HEK293 (cell line): ENCODE measurements around the gene FNDC5.
A peak's percentile ranks its signal among the peaks of the same experiment; 100 is the strongest.

Experiments
- KLF16 ChIP-seq: fragments of 450-650 bp; formaldehyde crosslinking; IDR thresholded peaks from 2 replicates; pipeline ENCODE4 v1.5.1; 2017; ENCODE audit warnings: missing biosample characterization, missing genetic modification characterization
- SP7 ChIP-seq: fragments of 450-650 bp; formaldehyde crosslinking; IDR thresholded peaks from 2 replicates; pipeline ENCODE4 v1.5.1; 2016; ENCODE audit warnings: missing biosample characterization, missing genetic modification characterization
- YY2 ChIP-seq: fragments of 450-650 bp; formaldehyde crosslinking; IDR thresholded peaks from 2 replicates; pipeline ENCODE4 v1.5.1; 2016; ENCODE audit warnings: missing biosample characterization, missing genetic modification characterization
- ZBTB21 ChIP-seq: fragments of 450-650 bp; formaldehyde crosslinking; IDR thresholded peaks from 2 replicates; pipeline ENCODE4 v1.5.1; 2017; ENCODE audit warnings: missing biosample characterization, missing genetic modification characterization
- ZNF121 ChIP-seq: fragments of 450-650 bp; formaldehyde crosslinking; IDR thresholded peaks from 2 replicates; pipeline ENCODE4 v1.5.1; 2016; ENCODE audit warnings: missing biosample characterization, missing genetic modification characterization
- ZNF214 ChIP-seq: fragments of 450-650 bp; formaldehyde crosslinking; IDR thresholded peaks from 2 replicates; pipeline ENCODE4 v1.5.1; 2017; ENCODE audit warnings: missing biosample characterization, mild to moderate bottlenecking, missing genetic modification characterization, borderline replicate concordance
- ZNF239 ChIP-seq: fragments of 450-650 bp; formaldehyde crosslinking; IDR thresholded peaks from 2 replicates; pipeline ENCODE4 v1.5.1; 2016; ENCODE audit warnings: missing biosample characterization, missing genetic modification characterization
- ZNF350 ChIP-seq: fragments of 450-650 bp; formaldehyde crosslinking; IDR thresholded peaks from 2 replicates; pipeline ENCODE4 v1.5.0; 2017; ENCODE audit warnings: missing biosample characterization, mild to moderate bottlenecking, missing genetic modification characterization
- ZNF558 ChIP-seq: fragments of 450-650 bp; formaldehyde crosslinking; IDR thresholded peaks from 2 replicates; pipeline ENCODE4 v1.5.1; 2016; ENCODE audit warnings: missing biosample characterization, missing genetic modification characterization
- ZNF664 ChIP-seq: fragments of 450-650 bp; formaldehyde crosslinking; IDR thresholded peaks from 2 replicates; pipeline ENCODE4 v1.5.1; 2016; ENCODE audit warnings: missing biosample characterization, missing genetic modification characterization
- ZNF843 ChIP-seq: fragments of 450-650 bp; formaldehyde crosslinking; IDR thresholded peaks from 2 replicates; pipeline ENCODE4 v1.5.1; 2016; ENCODE audit warnings: missing biosample characterization, missing genetic modification characterization
- TF ChIP-seq, protein P1 (sequence below): fragments of 450-650 bp; formaldehyde crosslinking; IDR thresholded peaks from 2 replicates; pipeline ENCODE4 v1.5.1; 2016; ENCODE audit warnings: missing biosample characterization, missing genetic modification characterization
- TF ChIP-seq, protein P2 (sequence below): fragments of 450-650 bp; formaldehyde crosslinking; IDR thresholded peaks from 2 replicates; pipeline ENCODE4 v1.5.1; 2016; ENCODE audit warnings: missing biosample characterization, missing genetic modification characterization
- TF ChIP-seq, protein P3 (sequence below): fragments of 450-650 bp; formaldehyde crosslinking; IDR thresholded peaks from 2 replicates; pipeline ENCODE4 v1.5.1; 2016; ENCODE audit warnings: missing biosample characterization, missing genetic modification characterization, low read depth
- TF ChIP-seq, protein P4 (sequence below): fragments of 450-650 bp; formaldehyde crosslinking; IDR thresholded peaks from 2 replicates; pipeline ENCODE4 v1.5.1; 2017; ENCODE audit warnings: missing biosample characterization, missing genetic modification characterization
- TF ChIP-seq, protein P5 (sequence below): fragments of 450-650 bp; formaldehyde crosslinking; IDR thresholded peaks from 2 replicates; pipeline ENCODE4 v1.5.1; 2016; ENCODE audit warnings: missing biosample characterization, missing genetic modification characterization
- TF ChIP-seq, protein P6 (sequence below): fragments of 450-650 bp; formaldehyde crosslinking; IDR thresholded peaks from 2 replicates; pipeline ENCODE4 v1.5.1; 2016; ENCODE audit warnings: missing biosample characterization, missing genetic modification characterization
- TF ChIP-seq, protein P7 (sequence below): fragments of 450-650 bp; formaldehyde crosslinking; IDR thresholded peaks from 2 replicates; pipeline ENCODE4 v1.5.1; 2016; ENCODE audit warnings: missing biosample characterization, missing genetic modification characterization

Gene FNDC5

DNA sequence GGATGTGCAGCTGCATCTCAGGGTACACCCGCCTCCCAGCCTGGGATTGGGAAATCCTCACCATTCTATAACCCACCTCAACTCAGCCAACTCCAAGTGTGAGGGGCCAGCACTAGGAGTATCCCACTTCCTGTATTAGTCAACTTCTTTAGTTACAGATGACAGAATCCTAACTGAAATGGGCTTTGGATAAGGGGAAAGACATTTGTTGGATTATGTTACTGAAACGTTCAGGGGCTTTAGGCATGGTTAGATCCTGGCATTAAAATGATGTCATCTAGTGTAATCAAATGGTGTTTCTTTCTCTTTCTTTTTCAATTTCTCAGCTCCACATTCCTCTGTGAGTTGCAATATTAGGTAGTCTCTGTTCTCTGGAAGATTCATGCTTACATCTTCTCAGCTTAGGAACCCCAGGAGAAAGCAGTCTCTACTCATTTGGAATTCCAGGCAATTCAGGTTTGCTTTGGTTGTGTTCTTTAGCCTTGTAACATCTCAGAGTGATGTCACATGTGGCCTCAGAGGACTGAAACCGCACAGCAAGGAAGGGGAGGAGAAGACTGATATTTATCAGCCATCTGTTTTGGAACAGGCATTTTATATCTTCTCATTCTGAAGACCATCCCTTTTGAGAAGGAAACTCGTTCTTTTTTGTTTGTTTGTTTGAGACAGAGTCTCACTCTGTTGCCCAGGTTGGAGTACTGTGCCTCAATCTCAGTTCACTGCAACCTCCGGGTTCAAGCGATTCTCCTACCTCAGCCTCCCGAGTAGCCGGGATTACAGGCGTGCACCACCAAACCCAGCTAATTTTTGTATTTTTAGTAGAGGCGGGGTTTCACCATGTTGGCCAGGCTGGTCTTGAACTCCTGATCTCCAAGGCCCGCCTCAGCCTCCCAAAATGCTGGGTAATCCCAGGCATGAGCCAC lies 49.4 kb upstream of the FNDC5 start (continued):
- TF ChIP-seq, protein P1, sequence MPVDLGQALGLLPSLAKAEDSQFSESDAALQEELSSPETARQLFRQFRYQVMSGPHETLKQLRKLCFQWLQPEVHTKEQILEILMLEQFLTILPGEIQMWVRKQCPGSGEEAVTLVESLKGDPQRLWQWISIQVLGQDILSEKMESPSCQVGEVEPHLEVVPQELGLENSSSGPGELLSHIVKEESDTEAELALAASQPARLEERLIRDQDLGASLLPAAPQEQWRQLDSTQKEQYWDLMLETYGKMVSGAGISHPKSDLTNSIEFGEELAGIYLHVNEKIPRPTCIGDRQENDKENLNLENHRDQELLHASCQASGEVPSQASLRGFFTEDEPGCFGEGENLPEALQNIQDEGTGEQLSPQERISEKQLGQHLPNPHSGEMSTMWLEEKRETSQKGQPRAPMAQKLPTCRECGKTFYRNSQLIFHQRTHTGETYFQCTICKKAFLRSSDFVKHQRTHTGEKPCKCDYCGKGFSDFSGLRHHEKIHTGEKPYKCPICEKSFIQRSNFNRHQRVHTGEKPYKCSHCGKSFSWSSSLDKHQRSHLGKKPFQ, result no peak
- TF ChIP-seq ZNF214 (tag by site-specific recombination) (no peak), YY2 (tag by site-specific recombination) (no peak), ZNF121 (tag by site-specific recombination) (no peak), ZNF664 (tag by site-specific recombination) (no peak), SP7 (no peak; the same call in 1 of the 2 replicates), ZNF558 (tag by site-specific recombination) (no peak; the same call in 1 of the 2 replicates), ZBTB21 (tag by site-specific recombination) (peak; percentile 81), ZNF843 (no peak), ZNF350 (tag by site-specific recombination) (no peak), ZNF239 (no peak), KLF16 (tag by site-specific recombination) (no peak)
- TF ChIP-seq, protein P2, sequence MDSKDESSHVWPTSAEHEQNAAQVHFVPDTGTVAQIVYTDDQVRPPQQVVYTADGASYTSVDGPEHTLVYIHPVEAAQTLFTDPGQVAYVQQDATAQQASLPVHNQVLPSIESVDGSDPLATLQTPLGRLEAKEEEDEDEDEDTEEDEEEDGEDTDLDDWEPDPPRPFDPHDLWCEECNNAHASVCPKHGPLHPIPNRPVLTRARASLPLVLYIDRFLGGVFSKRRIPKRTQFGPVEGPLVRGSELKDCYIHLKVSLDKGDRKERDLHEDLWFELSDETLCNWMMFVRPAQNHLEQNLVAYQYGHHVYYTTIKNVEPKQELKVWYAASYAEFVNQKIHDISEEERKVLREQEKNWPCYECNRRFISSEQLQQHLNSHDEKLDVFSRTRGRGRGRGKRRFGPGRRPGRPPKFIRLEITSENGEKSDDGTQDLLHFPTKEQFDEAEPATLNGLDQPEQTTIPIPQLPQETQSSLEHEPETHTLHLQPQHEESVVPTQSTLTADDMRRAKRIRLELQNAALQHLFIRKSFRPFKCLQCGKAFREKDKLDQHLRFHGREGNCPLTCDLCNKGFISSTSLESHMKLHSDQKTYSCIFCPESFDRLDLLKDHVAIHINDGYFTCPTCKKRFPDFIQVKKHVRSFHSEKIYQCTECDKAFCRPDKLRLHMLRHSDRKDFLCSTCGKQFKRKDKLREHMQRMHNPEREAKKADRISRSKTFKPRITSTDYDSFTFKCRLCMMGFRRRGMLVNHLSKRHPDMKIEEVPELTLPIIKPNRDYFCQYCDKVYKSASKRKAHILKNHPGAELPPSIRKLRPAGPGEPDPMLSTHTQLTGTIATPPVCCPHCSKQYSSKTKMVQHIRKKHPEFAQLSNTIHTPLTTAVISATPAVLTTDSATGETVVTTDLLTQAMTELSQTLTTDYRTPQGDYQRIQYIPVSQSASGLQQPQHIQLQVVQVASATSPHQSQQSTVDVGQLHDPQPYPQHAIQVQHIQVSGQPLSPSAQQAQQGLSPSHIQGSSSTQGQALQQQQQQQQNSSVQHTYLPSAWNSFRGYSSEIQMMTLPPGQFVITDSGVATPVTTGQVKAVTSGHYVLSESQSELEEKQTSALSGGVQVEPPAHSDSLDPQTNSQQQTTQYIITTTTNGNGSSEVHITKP, result peak; percentile 84
- TF ChIP-seq, protein P3, sequence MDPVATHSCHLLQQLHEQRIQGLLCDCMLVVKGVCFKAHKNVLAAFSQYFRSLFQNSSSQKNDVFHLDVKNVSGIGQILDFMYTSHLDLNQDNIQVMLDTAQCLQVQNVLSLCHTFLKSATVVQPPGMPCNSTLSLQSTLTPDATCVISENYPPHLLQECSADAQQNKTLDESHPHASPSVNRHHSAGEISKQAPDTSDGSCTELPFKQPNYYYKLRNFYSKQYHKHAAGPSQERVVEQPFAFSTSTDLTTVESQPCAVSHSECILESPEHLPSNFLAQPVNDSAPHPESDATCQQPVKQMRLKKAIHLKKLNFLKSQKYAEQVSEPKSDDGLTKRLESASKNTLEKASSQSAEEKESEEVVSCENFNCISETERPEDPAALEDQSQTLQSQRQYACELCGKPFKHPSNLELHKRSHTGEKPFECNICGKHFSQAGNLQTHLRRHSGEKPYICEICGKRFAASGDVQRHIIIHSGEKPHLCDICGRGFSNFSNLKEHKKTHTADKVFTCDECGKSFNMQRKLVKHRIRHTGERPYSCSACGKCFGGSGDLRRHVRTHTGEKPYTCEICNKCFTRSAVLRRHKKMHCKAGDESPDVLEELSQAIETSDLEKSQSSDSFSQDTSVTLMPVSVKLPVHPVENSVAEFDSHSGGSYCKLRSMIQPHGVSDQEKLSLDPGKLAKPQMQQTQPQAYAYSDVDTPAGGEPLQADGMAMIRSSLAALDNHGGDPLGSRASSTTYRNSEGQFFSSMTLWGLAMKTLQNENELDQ (tag by site-specific recombination), result no peak
- TF ChIP-seq, protein P4, sequence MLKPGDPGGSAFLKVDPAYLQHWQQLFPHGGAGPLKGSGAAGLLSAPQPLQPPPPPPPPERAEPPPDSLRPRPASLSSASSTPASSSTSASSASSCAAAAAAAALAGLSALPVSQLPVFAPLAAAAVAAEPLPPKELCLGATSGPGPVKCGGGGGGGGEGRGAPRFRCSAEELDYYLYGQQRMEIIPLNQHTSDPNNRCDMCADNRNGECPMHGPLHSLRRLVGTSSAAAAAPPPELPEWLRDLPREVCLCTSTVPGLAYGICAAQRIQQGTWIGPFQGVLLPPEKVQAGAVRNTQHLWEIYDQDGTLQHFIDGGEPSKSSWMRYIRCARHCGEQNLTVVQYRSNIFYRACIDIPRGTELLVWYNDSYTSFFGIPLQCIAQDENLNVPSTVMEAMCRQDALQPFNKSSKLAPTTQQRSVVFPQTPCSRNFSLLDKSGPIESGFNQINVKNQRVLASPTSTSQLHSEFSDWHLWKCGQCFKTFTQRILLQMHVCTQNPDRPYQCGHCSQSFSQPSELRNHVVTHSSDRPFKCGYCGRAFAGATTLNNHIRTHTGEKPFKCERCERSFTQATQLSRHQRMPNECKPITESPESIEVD (tag by site-specific recombination), result no peak
- TF ChIP-seq, protein P5, sequence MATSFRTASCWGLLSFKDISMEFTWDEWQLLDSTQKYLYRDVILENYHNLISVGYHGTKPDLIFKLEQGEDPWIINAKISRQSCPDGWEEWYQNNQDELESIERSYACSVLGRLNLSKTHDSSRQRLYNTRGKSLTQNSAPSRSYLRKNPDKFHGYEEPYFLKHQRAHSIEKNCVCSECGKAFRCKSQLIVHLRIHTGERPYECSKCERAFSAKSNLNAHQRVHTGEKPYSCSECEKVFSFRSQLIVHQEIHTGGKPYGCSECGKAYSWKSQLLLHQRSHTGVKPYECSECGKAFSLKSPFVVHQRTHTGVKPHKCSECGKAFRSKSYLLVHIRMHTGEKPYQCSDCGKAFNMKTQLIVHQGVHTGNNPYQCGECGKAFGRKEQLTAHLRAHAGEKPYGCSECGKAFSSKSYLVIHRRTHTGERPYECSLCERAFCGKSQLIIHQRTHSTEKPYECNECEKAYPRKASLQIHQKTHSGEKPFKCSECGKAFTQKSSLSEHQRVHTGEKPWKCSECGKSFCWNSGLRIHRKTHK (tag by site-specific recombination), result no peak
- TF ChIP-seq, protein P6, sequence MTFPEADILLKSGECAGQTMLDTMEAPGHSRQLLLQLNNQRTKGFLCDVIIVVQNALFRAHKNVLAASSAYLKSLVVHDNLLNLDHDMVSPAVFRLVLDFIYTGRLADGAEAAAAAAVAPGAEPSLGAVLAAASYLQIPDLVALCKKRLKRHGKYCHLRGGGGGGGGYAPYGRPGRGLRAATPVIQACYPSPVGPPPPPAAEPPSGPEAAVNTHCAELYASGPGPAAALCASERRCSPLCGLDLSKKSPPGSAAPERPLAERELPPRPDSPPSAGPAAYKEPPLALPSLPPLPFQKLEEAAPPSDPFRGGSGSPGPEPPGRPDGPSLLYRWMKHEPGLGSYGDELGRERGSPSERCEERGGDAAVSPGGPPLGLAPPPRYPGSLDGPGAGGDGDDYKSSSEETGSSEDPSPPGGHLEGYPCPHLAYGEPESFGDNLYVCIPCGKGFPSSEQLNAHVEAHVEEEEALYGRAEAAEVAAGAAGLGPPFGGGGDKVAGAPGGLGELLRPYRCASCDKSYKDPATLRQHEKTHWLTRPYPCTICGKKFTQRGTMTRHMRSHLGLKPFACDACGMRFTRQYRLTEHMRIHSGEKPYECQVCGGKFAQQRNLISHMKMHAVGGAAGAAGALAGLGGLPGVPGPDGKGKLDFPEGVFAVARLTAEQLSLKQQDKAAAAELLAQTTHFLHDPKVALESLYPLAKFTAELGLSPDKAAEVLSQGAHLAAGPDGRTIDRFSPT, result no peak
- TF ChIP-seq, protein P7, sequence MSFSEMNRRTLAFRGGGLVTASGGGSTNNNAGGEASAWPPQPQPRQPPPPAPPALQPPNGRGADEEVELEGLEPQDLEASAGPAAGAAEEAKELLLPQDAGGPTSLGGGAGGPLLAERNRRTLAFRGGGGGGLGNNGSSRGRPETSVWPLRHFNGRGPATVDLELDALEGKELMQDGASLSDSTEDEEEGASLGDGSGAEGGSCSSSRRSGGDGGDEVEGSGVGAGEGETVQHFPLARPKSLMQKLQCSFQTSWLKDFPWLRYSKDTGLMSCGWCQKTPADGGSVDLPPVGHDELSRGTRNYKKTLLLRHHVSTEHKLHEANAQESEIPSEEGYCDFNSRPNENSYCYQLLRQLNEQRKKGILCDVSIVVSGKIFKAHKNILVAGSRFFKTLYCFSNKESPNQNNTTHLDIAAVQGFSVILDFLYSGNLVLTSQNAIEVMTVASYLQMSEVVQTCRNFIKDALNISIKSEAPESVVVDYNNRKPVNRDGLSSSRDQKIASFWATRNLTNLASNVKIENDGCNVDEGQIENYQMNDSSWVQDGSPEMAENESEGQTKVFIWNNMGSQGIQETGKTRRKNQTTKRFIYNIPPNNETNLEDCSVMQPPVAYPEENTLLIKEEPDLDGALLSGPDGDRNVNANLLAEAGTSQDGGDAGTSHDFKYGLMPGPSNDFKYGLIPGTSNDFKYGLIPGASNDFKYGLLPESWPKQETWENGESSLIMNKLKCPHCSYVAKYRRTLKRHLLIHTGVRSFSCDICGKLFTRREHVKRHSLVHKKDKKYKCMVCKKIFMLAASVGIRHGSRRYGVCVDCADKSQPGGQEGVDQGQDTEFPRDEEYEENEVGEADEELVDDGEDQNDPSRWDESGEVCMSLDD (tag by site-specific recombination), result no peak
